HG02798 (cell line): Measurements from ENCODE around the gene EFCAB9.

Experiments
- ATAC-seq: cut with Tn5 transposase; IDR thresholded peaks from one replicate; pipeline ENCODE4 v1.9.1; 2021; ENCODE audit warnings: mild to moderate bottlenecking; ENCODE audit not compliant: unreplicated experiment, poor library complexity

The EFCAB9 gene

DNA sequence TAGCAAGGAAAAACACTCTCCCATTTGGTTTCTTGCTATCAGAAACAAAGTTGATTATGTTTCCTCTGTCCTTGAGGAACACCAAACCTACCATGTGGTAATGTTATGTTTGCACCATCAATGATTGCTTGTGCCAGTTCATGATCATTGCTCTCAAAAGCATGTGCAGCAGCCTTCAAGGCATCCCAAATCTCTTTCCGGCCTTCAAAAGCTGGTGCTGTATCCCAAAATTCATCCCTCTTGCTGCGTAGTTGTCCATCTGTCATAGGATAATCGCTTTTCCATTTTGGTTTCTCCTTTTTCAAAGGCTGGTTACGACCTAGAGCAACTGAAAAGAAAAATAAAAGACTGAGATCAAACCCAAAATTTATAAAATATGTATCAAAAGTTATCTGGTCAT is 40.1 kb downstream of the EFCAB9 start:
- ATAC-seq, result no peak

DNA sequence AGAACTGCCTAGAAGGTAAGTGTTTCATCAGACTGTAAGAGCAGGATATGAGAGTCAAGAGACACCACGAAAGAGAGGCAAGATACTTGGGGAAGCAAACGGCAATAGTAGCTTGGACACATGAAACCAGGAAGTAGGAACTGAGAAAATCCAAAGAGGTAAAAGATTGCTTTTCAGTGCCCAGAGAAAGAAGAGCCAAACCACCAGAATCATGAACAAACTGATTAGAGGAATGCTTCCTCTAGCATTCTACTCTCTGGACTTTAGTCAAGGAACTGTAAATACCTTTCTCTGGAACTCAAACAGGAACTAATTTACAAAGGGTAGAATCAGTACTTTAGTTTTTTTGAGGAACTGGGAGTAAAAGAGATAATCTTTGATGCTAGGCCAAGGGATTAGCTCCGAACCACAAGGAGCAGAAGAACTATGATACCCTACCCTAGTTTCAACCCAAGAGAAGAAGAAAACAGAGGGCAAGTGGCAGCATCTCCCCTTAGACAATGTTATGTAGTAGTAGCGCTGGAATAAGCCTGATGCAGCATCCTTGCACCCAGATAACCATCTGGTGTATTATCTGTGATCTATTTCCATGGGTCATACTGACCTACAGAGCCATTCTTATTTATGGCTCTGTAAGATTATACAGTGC is 41.3 kb downstream of the EFCAB9 start:
- ATAC-seq, result peak; percentile 71

DNA sequence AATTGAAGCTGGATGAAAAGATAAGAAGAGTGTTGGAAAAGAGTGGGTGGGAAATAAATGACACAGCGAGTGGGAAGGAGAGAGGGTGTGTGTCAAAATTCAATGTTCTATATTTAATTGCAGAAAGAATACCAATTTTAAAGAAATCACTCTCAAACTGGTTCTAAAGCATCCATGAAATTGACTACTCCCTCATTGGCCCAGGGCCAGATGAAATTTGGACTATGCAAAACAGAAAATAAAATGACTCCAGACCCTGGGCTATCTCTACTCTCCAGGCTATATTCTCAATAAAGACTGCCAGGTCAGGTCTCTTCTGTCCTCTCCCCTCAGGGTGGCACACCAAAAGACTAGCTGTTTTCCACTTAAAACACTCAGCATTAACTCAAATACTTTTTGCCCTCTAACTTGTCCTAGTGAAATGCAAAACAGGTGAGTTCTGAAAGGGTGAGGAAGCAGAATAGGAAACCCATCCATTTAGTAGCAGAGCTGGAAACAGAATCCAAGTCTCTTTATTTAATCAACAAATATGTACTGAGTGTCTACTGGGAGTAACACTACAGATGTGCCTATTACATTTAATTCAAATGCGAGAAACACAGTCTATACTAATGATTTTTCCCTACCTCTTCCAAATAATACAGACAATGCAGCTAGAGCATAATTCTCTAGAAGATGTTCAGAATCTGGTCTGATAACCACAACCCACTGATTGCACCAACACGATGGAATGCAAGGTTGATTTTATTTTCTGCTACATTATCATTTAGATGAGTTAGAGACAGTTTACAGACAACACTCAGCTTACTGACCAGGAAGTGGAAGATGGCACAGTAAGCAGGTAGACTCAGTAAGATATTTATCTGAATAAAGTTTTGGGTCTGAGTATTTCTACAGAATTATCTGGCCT is 42.1 kb downstream of the EFCAB9 start:
- ATAC-seq, result no peak

DNA sequence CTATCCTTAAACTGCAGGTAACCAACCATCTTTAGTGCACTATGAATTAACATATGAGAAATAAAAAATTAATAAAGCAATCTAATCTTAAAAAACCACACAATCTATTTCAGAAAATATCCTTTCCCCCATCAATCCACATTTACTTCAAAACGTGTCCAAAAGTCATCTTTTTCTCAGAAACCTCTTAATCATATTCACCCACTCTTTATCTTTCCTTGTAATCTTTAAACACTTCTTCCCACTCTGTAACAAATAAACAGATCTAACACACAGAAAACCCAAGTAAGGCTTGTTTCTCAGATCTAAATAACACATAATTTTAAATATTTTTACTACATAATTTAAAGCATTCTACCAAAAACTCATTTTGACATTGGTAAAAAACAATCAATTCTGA is 44.4 kb downstream of the EFCAB9 start:
- no peak for ATAC-seq

DNA sequence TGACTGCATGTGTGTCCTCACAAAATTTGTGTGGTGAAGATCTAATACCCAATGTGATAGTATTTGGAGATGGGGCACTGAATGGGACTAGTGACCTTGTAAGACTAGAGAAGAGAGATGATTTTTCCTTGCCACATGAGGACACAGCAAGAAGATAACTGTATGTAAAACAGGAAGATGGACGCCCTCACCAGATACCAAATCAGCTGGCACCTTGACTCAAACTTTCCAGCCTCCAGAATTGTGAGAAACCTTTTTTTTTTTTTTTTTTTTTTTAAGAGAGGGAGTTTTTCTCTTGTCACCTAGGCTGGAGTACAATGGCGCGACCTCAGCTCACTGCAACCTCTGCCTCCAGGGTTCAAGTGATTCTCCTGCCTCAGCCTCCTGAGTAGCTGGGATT is 49.3 kb downstream of the EFCAB9 start:
- ATAC-seq, result no peak

DNA sequence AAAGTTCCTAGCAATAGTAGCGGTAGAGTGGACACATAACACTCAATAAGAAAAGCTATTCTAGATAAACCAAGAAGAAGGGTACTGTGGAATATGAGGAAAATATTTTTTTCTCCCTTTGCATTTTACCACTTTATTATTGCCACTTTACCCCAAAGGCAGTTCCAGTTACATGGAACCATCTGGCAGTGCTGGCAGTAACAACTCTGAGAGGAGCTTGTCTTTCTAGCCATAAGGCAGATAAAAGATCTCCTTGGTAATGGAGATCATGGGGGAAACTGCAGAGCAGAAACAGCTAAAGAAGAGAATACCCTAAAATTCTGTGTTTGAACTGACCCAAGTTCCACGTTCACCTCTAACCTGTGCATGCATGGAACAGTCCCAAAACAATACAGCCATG is 51.1 kb downstream of the EFCAB9 start:
- no peak for ATAC-seq

DNA sequence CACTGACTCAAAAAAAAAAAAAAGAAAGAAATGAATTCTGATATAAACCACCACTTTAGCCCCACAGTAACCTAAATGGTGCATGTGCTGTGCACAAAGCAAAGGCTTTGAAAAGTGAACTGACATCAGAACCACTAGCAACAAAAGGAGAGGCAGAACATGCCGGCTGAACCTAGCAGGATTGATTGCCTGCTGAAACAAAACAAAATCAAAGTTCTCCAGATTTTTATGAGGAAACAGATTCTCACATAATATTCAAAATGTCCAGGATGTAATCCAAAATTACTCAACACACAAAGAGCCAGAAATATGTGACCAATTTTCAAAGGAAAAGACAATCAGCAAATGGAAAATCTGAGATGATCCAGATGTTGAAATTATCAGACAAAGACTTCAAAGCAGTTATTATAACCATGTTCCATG is 51.7 kb downstream of the EFCAB9 start:
- ATAC-seq, result no peak

DNA sequence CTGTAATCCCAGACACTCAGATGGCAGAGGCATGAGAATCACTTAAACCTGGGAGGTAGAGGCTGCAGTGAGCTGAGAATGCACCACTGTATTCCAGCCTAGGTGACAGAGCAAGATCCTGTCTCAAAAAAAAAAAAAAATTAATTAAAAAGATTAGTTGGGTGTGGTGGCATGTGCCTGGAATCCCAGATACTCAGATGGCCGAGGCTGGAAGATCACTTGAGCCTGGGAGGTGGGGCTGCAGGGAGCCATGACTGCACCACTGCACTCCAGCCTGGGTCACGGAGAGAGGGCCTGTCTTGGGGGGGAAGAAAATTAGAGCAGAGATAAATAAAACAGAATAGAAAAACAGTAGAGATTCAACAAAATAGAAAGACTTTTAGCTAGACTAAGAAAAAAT is 54.7 kb downstream of the EFCAB9 start:
- no peak for ATAC-seq

DNA sequence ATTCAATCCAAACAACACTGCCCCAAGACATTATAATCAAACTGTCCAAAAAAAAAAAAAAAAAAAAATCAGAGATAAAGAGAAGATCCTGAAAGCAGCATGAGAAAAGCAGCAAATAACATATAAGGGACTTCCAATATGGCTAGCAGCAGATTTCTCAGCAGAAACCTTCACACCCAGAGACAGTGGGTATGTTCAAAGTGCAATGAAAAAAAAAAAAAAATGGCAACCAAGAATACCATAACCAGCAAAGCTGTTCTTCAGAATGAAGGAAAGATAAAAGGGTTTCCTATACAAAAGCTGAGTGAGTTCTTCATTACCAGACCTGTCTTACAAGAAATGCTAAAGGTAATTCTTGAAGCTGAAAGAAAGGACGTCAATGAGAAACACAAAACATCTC is 57.4 kb downstream of the EFCAB9 start:
- ATAC-seq, result no peak

DNA sequence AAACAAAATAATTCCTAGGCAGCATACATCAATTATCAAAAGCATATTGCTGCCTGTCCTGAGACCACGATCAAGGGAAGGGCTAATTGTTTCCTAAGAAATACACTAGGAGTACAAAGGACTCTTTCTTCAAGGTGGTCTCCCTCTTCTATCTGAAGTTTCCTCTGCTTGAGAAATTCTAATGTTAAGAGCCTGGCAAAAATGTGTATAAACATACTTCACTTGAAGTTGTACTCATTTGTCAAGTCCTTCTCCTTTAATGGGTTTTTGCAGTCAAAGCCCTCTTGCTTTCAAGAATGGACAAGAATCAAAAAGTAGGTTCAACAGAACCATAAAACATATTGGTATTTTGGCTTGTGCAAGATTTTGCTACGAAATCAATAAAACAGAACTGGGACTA is 58.5 kb downstream of the EFCAB9 start:
- ATAC-seq, result no peak
